GM12874 (cell line): Measurements from ENCODE around the gene TMEM145.

Experiments used
- TF ChIP-seq, protein P1 (sequence below): IDR thresholded peaks from 2 replicates; pipeline ENCODE4 v1.5.1; 2011; ENCODE audit warnings: low read depth, mild to moderate bottlenecking, control low read depth, low read length, moderate library complexity; ENCODE audit not compliant: insufficient read depth

Gene TMEM145

GRCh38 chr19:42279902-42280814 lies 33.0 kb upstream of the TMEM145 start:
- TF ChIP-seq, protein P1, sequence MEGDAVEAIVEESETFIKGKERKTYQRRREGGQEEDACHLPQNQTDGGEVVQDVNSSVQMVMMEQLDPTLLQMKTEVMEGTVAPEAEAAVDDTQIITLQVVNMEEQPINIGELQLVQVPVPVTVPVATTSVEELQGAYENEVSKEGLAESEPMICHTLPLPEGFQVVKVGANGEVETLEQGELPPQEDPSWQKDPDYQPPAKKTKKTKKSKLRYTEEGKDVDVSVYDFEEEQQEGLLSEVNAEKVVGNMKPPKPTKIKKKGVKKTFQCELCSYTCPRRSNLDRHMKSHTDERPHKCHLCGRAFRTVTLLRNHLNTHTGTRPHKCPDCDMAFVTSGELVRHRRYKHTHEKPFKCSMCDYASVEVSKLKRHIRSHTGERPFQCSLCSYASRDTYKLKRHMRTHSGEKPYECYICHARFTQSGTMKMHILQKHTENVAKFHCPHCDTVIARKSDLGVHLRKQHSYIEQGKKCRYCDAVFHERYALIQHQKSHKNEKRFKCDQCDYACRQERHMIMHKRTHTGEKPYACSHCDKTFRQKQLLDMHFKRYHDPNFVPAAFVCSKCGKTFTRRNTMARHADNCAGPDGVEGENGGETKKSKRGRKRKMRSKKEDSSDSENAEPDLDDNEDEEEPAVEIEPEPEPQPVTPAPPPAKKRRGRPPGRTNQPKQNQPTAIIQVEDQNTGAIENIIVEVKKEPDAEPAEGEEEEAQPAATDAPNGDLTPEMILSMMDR, result peak; percentile 99

- TF ChIP-seq, protein P1, result no peak
Observed at GRCh38 chr19:42280815-42281145, 32.3 kb upstream of the TMEM145 start.

DNA sequence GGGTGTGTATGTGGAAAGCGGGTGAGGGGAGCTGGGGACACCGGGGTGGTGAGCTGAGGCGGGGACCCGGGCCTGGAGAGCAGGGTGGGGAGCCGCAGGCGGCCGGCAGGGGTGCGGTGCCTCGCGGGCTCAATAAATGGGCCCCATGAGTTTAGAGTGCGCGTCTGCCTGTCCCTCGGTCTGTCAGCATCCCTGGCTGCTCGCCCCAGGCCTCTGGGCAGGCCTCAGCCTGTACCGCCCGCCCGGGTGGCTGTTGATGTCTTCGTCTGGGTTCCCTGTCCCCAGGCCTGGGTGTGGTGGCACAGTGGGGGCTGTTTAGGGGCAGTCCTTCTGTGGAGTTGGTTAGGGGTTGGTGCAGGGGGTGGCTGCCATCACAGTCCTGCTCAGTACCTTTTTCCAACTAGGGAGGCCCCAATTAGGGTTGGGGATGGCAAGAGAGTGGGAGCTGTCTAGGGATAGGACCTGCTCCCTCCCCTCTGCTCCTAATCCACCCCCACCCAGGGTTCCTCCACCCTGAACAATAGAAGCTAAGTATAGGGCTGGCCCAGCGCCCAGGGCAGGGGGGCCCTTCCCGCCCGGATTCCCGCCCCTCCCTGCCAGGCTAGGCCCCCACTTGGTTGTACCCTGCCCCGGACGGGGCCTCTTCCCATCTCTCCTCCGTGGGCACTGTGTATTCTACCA lies 31.8 kb upstream of the TMEM145 start:
- TF ChIP-seq, protein P1, result peak; percentile 34; the same call in 1 of the 2 replicates

GRCh38 chr19:42281827-42282762 lies 31.0 kb upstream of the TMEM145 start:
- TF ChIP-seq, protein P1, result no peak

DNA sequence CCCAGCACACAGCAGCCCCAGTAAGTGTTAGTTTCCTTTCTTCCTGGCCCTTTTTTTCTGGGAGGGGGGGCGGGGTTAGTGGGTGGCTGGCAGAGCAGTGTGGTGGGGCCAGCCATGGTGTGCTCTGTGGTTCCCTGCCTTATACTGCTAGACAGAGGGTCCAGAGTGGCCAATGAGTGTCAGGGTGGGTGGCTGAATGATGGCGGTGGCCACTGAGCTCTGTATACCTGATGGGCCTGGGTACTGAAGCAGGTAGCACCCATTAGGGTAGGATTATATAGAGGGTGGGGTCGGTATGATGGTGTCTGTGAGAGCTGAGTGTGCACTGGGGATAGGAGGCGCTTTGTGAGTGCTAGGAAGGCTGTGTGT lies 30.3 kb upstream of the TMEM145 start:
- TF ChIP-seq, protein P1, result no peak

- TF ChIP-seq, protein P1, result no peak
Observed at GRCh38 chr19:42283188-42284065, 29.7 kb upstream of the TMEM145 start.
